WTC11 (cell line): ENCODE results near the gene PPP1R10. TPM values are rescaled to one million over a fixed set of nuclear protein-coding genes. Genes with fewer than 3 reads are reported as not detected.

ENCODE experiments used
- ATAC-seq: fragments of 200-7000 bp; cut with Tn5 transposase; 2 replicates; pipeline ENCODE4 v1.10.0; 2021; ENCODE audit warnings: mild to moderate bottlenecking, moderate library complexity
- CTCF ChIA-PET: fragments of 300-600 bp; sonication (Branson Sonifier 250); formaldehyde crosslinking; loops from one replicate; lab custom pipeline; 2021; ENCODE audit warnings: antibody characterized with exemption; lab: Charles Lee
- POLR2A ChIA-PET: fragments of 350-600 bp; sonication (Branson Sonifier 250); formaldehyde crosslinking; loops from one replicate; lab custom pipeline; 2021; ENCODE audit warnings: antibody characterized with exemption; lab: Charles Lee
- DNase-seq: peaks from one replicate; pipeline ENCODE4 v3.0.0; 2021; ENCODE audit warnings: low spot score
- H3K27ac Mint-ChIP-seq: 2 replicates; pipeline ENCODE4 v1.8.0; 2021; ENCODE audit warnings: mixed read lengths
- H3K27me3 Mint-ChIP-seq: 2 replicates; pipeline ENCODE4 v1.8.0; 2021; ENCODE audit warnings: low read depth, mild to moderate bottlenecking, moderate library complexity, mixed read lengths
- H3K36me3 Mint-ChIP-seq: 2 replicates; pipeline ENCODE4 v1.8.0; 2021; ENCODE audit warnings: mixed read lengths
- H3K4me1 Mint-ChIP-seq: 2 replicates; pipeline ENCODE4 v1.8.0; 2022; ENCODE audit warnings: mixed read lengths
- H3K4me3 Mint-ChIP-seq: 2 replicates; pipeline ENCODE4 v1.8.0; 2021; ENCODE audit warnings: mild to moderate bottlenecking, moderate library complexity, mixed read lengths
- H3K9me3 Mint-ChIP-seq: 2 replicates; pipeline ENCODE4 v1.8.0; 2021; ENCODE audit warnings: mixed read lengths
- ATF3 ChIP-seq: sonication (generic); formaldehyde crosslinking; conservative IDR thresholded peaks from 2 replicates; pipeline ENCODE4 v1.8.1; 2022; ENCODE audit warnings: mild to moderate bottlenecking, missing genetic modification reagents
- CREM ChIP-seq: sonication (generic); formaldehyde crosslinking; IDR thresholded peaks from 2 replicates; pipeline ENCODE4 v1.8.1; 2022; ENCODE audit warnings: mild to moderate bottlenecking, missing genetic modification reagents, moderate library complexity
- FOXK1 ChIP-seq: sonication (generic); formaldehyde crosslinking; IDR thresholded peaks from 2 replicates; pipeline ENCODE4 v1.8.0; 2022; ENCODE audit warnings: mild to moderate bottlenecking, moderate library complexity, missing genetic modification reagents
- FOXP1 ChIP-seq: sonication (generic); formaldehyde crosslinking; IDR thresholded peaks from 2 replicates; pipeline ENCODE4 v1.8.0; 2022; ENCODE audit warnings: missing genetic modification reagents, mild to moderate bottlenecking, moderate library complexity, borderline replicate concordance
- MXD4 ChIP-seq: fragments of 250-450 bp; sonication (Bioruptor Pico); IDR thresholded peaks from 2 replicates; pipeline ENCODE4 v1.8.0; 2021; ENCODE audit warnings: mild to moderate bottlenecking, moderate library complexity, borderline replicate concordance
- NFATC4 ChIP-seq: fragments of 250-450 bp; sonication (Bioruptor Pico); IDR thresholded peaks from 2 replicates; pipeline ENCODE4 v1.9.0; 2021; ENCODE audit warnings: mild to moderate bottlenecking
- NFYB ChIP-seq: sonication (generic); formaldehyde crosslinking; conservative IDR thresholded peaks from 2 replicates; pipeline ENCODE4 v1.8.0; 2022; ENCODE audit warnings: low read depth, missing genetic modification reagents
- NR1H2 ChIP-seq: sonication (generic); formaldehyde crosslinking; IDR thresholded peaks from 2 replicates; pipeline ENCODE4 v1.9.0; 2021; ENCODE audit warnings: mild to moderate bottlenecking, moderate library complexity, missing genetic modification reagents
- NR2C2 ChIP-seq: sonication (generic); formaldehyde crosslinking; IDR thresholded peaks from 2 replicates; pipeline ENCODE4 v1.8.0; 2022; ENCODE audit warnings: mild to moderate bottlenecking, missing genetic modification reagents
- TCF7 ChIP-seq: sonication (generic); formaldehyde crosslinking; IDR thresholded peaks from 2 replicates; pipeline ENCODE4 v1.8.0; 2022; ENCODE audit warnings: mild to moderate bottlenecking, low read depth, missing genetic modification reagents, moderate library complexity
- ZBTB21 ChIP-seq: sonication (generic); formaldehyde crosslinking; IDR thresholded peaks from 2 replicates; pipeline ENCODE4 v1.8.1; 2023; ENCODE audit warnings: mild to moderate bottlenecking, missing genetic modification reagents, borderline replicate concordance
- ZNF121 ChIP-seq: sonication (generic); formaldehyde crosslinking; IDR thresholded peaks from 2 replicates; pipeline ENCODE4 v1.8.0; 2023; ENCODE audit warnings: missing genetic modification reagents
- ZNF423 ChIP-seq: fragments of 250-450 bp; sonication (Bioruptor Pico); IDR thresholded peaks from 2 replicates; pipeline ENCODE4 v2.1.2; 2022; ENCODE audit warnings: mild to moderate bottlenecking, moderate library complexity
- ZNF532 ChIP-seq: fragments of 250-450 bp; sonication (Bioruptor Pico); IDR thresholded peaks from 2 replicates; pipeline ENCODE4 v1.9.0; 2021; ENCODE audit warnings: mild to moderate bottlenecking, borderline replicate concordance
- total RNA-seq: library from RNA; stranded (reverse); gene quantifications from 3 replicates; pipeline ENCODE4 v1.2.3, GENCODE V29; 2021
- TF ChIP-seq, protein P1 (sequence below): sonication (generic); formaldehyde crosslinking; IDR thresholded peaks from 2 replicates; pipeline ENCODE4 v1.8.0; 2023; ENCODE audit warnings: missing genetic modification reagents
- TF ChIP-seq, protein P2 (sequence below): sonication (generic); formaldehyde crosslinking; IDR thresholded peaks from 2 replicates; pipeline ENCODE4 v1.8.0; 2022; ENCODE audit warnings: mild to moderate bottlenecking, missing genetic modification reagents

Gene PPP1R10
- total RNA-seq, 1 experiment from 2014 or later: 83.1 TPM

DNA sequence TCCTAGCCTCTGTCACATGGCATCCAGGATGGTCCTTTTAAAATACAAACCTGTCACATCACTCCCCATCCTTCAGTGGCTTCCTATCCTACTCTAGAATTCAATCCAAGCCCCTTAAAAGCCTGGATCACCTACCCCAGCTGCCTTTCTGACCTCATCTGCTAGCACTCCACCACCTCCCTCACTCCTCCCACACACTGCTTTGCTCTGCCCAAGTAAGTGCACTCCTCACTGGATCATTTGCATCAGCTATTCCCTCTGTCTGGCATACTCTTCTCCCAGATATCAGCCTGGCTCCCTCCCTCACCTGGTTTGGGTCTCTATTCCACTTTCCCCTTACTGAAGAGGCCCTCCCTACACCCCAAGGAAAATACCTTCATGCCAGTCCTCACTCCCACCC lies 40.4 kb upstream of the PPP1R10 start:
- H3K36me3 Mint-ChIP-seq: peaks cover 67% of the 10 kb centered on the region
- no peak for DNase-seq
- no peaks in the 10 kb centered on the region for H3K9me3 Mint-ChIP-seq
- CTCF ChIA-PET: interaction anchor here (0.9 to 1.5 kb wide), 3 partner anchors 15 to 73 kb away, joined by 3 to 4 read pairs (median 3); partner anchors contain the start of gene DHX16
- H3K4me1 Mint-ChIP-seq: no peaks in the 10 kb centered on the region
- H3K27me3 Mint-ChIP-seq: no peaks in the 10 kb centered on the region
- ATAC-seq: no peak
- H3K27ac Mint-ChIP-seq: no peak overlapping the region
- POLR2A ChIA-PET: no interaction called here
- TF ChIP-seq ZBTB21 (CRISPR knock-in tag): no peak
- H3K4me3 Mint-ChIP-seq: no peak overlapping the region

DNA sequence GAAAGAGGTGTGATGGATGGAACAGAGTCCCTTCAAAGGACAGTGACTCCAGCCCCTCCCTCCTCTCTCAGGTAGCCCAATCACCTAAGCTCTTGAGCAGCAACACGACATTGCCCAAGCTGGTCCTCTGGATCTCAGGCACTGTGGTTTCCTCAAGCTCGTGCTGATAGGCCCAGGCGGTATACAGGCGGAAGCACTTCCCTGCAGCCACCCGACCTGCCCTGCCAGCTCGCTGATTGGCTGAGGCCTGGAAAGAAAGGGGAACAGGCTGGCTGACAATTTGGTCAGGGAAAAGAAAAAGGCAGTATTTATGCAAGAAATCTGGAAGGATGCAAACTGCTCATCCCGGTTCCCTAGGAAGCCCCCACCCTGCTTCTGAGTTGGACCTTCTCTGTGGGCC lies 39.5 kb upstream of the PPP1R10 start:
- CTCF ChIA-PET: interaction anchor here (0.9 to 1.5 kb wide), 3 partner anchors 16 to 74 kb away, joined by 3 to 4 read pairs (median 3); partner anchors contain the start of gene DHX16
- no peak; the same call in 1 of the 2 replicates for ATAC-seq

GRCh38 chr6:30655743-30656094 lies 38.7 kb upstream of the PPP1R10 start:
- H3K4me3 Mint-ChIP-seq: no peak overlapping the region

More for the DNA sequence above, 39.5 kb upstream of the PPP1R10 start:
- Mint-ChIP-seq H3K27ac (no peak overlapping the region), H3K9me3 (no peaks in the 10 kb centered on the region), H3K4me3 (no peak overlapping the region), H3K4me1 (no peaks in the 10 kb centered on the region), H3K36me3 (peaks cover 66% of the 10 kb centered on the region), H3K27me3 (no peaks in the 10 kb centered on the region)
- no peak for TF ChIP-seq NFATC4 (CRISPR knock-in tag)
- no peak for TF ChIP-seq MXD4 (CRISPR knock-in tag)
- POLR2A ChIA-PET: no interaction called here
- no peak for DNase-seq

More at GRCh38 chr6:30655743-30656094, 38.7 kb upstream of the PPP1R10 start:
- no peaks in the 10 kb centered on the region for H3K27me3 Mint-ChIP-seq
- H3K9me3 Mint-ChIP-seq: no peaks in the 10 kb centered on the region
- DNase-seq (no peak), ATAC-seq (no peak)
- TF ChIP-seq, protein P1, sequence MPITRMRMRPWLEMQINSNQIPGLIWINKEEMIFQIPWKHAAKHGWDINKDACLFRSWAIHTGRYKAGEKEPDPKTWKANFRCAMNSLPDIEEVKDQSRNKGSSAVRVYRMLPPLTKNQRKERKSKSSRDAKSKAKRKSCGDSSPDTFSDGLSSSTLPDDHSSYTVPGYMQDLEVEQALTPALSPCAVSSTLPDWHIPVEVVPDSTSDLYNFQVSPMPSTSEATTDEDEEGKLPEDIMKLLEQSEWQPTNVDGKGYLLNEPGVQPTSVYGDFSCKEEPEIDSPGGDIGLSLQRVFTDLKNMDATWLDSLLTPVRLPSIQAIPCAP (CRISPR knock-in tag): no peak
- no peak for TF ChIP-seq NR1H2 (CRISPR knock-in tag)
- no peak for TF ChIP-seq ZNF532 (CRISPR knock-in tag)
- TF ChIP-seq ATF3 (CRISPR knock-in tag): no peak
- TF ChIP-seq, protein P2, sequence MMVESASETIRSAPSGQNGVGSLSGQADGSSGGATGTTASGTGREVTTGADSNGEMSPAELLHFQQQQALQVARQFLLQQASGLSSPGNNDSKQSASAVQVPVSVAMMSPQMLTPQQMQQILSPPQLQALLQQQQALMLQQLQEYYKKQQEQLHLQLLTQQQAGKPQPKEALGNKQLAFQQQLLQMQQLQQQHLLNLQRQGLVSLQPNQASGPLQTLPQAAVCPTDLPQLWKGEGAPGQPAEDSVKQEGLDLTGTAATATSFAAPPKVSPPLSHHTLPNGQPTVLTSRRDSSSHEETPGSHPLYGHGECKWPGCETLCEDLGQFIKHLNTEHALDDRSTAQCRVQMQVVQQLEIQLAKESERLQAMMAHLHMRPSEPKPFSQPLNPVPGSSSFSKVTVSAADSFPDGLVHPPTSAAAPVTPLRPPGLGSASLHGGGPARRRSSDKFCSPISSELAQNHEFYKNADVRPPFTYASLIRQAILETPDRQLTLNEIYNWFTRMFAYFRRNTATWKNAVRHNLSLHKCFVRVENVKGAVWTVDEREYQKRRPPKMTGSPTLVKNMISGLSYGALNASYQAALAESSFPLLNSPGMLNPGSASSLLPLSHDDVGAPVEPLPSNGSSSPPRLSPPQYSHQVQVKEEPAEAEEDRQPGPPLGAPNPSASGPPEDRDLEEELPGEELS (CRISPR knock-in tag): no peak
- no peak for TF ChIP-seq FOXK1 (CRISPR knock-in tag)
- no peak for TF ChIP-seq ZNF423 (CRISPR knock-in tag)
- no peak for TF ChIP-seq ZNF121 (CRISPR knock-in tag)
- no peak for TF ChIP-seq FOXP1
- no peak for TF ChIP-seq NFYB (CRISPR knock-in tag)
- TF ChIP-seq TCF7 (CRISPR knock-in tag): no peak
- TF ChIP-seq CREM (CRISPR knock-in tag): no peak
- TF ChIP-seq NR2C2 (CRISPR knock-in tag): no peak
- CTCF ChIA-PET: no interaction called here
- H3K27ac Mint-ChIP-seq: no peak overlapping the region
- H3K4me1 Mint-ChIP-seq: no peaks in the 10 kb centered on the region
- POLR2A ChIA-PET: no interaction called here
- peaks cover 70% of the 10 kb centered on the region for H3K36me3 Mint-ChIP-seq
